ENCODE measurements around the gene TBC1D22A.
A peak's percentile ranks its signal among the peaks of the same experiment; 100 is the strongest.

The TBC1D22A gene

GRCh38 chr22:46914916-46915894, 152.8 kb downstream of the TBC1D22A start:
- DNase-seq, result no peak

- DNase-seq, result no peak
These were observed 153.7 kb downstream of the TBC1D22A start for GRCh38 chr22:46915950-46916730.

- no peak for DNase-seq
These were observed 154.7 kb downstream of the TBC1D22A start for GRCh38 chr22:46916886-46917770.

- no peak for DNase-seq
These were observed 155.3 kb downstream of the TBC1D22A start for GRCh38 chr22:46917771-46918101.

- DNase-seq, result no peak
These were observed 155.7 kb downstream of the TBC1D22A start for GRCh38 chr22:46918197-46918596.

- DNase-seq, result no peak
These were observed 159.6 kb downstream of the TBC1D22A start for GRCh38 chr22:46922037-46922436.

GRCh38 chr22:46923394-46923793, 160.9 kb downstream of the TBC1D22A start:
- no peak for DNase-seq

GRCh38 chr22:46925818-46926217, 163.4 kb downstream of the TBC1D22A start:
- DNase-seq, result no peak

- no peak for DNase-seq
These were observed 166.7 kb downstream of the TBC1D22A start for GRCh38 chr22:46929046-46929709.

- no peak for DNase-seq
These were observed 167.3 kb downstream of the TBC1D22A start for GRCh38 chr22:46929710-46930204.

GRCh38 chr22:46931414-46931813, 169.0 kb downstream of the TBC1D22A start:
- no peak for DNase-seq

GRCh38 chr22:46931881-46932280, 169.4 kb downstream of the TBC1D22A start:
- no peak for DNase-seq

GRCh38 chr22:46933040-46933930, 170.8 kb downstream of the TBC1D22A start:
- no peak for DNase-seq

GRCh38 chr22:46934172-46934745, 171.8 kb downstream of the TBC1D22A start:
- no peak for DNase-seq

- peak; percentile 52 for DNase-seq
These were observed 172.5 kb downstream of the TBC1D22A start for GRCh38 chr22:46934746-46935491.

GRCh38 chr22:46935506-46936377, 173.3 kb downstream of the TBC1D22A start:
- DNase-seq, result no peak

- no peak for DNase-seq
These were observed 174.0 kb downstream of the TBC1D22A start for GRCh38 chr22:46936378-46936903.

- DNase-seq, result no peak
These were observed 174.7 kb downstream of the TBC1D22A start for GRCh38 chr22:46937185-46937584.

GRCh38 chr22:46937939-46938338, 175.5 kb downstream of the TBC1D22A start:
- no peak for DNase-seq

All from stimulated activated CD4-positive, alpha-beta T cell treated with anti-CD3 and anti-CD28 coated beads, Interleukin-1b, Interleukin-23, amount 100 ng/mL, for 48 hours (primary cell).